Right atrium auricular region (tissue), 2 donors: ENCODE results near the gene SKI. TPM values are rescaled to one million over a fixed set of nuclear protein-coding genes. Genes with fewer than 3 reads are reported as not detected.
"Not testable (repeated sequence)": the region's sequence is repeated elsewhere in the genome, so short reads cannot be mapped to it uniquely, and the experiment has no call there.

Experiments
- DNase-seq: peaks from one replicate; pipeline ENCODE4 v3.0.0-alpha.2; 2019; ENCODE audit warnings: low spot score
- H3K27ac ChIP-seq, 2 donors: fragments of 200-600 bp; sonication (generic); 1 replicate in 1 of 2; 2 replicates in 1 of 2; pipeline ENCODE4 v1.5.1; 2016 to 2019
- H3K27me3 ChIP-seq, 2 donors: fragments of 200-600 bp; sonication (generic); one replicate each; pipeline versions ENCODE4 v1.5.1 to v1.6.0; 2017 to 2019
- H3K36me3 ChIP-seq: fragments of 200-600 bp; sonication (generic); one replicate; pipeline ENCODE4 v1.5.1; 2016
- H3K4me1 ChIP-seq, 2 donors: fragments of 200-600 bp; sonication (generic); one replicate each; pipeline versions ENCODE4 v1.5.1 to v1.6.0; 2017 to 2019
- H3K4me3 ChIP-seq, 2 donors: fragments of 200-600 bp; sonication (generic); 1 replicate in 1 of 2; 2 replicates in 1 of 2; pipeline ENCODE4 v1.5.1; 2017 to 2019; ENCODE audit warnings: mild to moderate bottlenecking in 1 of 2, moderate library complexity in 1 of 2
- H3K9me3 ChIP-seq, 2 donors: fragments of 200-600 bp; sonication (generic); one replicate each; pipeline ENCODE4 v1.5.1; 2019
- total RNA-seq, 2 donors: library from RNA; depleted of rRNA; stranded (reverse); fragments of >200 nt; gene quantifications; one replicate each; pipeline ENCODE4 v1.1.0, GENCODE V29; 2016
- TF ChIP-seq, protein P1 (sequence below), 2 donors: fragments of 200-600 bp; sonication (generic); IDR thresholded peaks; one replicate each; pipeline ENCODE4 v1.5.1; 2019; ENCODE audit warnings: antibody characterized with exemption in 2 of 2

SKI gene
- total RNA-seq, 2 donors from 2014 or later, result 36.7 to 57.2 TPM

DNA sequence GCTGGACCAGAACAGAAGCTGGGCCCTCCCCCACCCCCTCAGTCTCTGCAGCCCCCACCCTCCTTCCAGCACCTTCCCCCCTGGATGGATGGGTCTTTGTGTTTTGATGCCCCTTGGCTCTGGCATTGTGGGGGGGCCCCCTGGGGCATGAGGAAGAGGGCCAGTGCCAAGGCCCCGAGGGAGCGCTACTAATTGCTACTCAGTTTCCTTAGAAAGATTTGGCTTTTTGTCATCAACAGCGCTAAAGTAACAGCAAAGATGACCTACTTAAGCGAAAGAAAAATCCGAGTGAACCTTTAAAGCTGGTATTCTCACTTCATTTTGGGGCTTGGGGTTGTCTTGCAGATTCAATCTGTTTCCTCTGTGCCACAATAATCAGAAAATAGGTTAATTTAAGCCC is 63.5 kb downstream of the SKI start:
- DNase-seq, result no peak
- H3K36me3 ChIP-seq, result no peaks in the 10 kb centered on the region
- no peaks in the 10 kb centered on the region for H3K9me3 ChIP-seq
- peaks cover 0 to 95% of the 10 kb centered on the region in 2 donors for H3K4me1 ChIP-seq
- TF ChIP-seq, protein P1, sequence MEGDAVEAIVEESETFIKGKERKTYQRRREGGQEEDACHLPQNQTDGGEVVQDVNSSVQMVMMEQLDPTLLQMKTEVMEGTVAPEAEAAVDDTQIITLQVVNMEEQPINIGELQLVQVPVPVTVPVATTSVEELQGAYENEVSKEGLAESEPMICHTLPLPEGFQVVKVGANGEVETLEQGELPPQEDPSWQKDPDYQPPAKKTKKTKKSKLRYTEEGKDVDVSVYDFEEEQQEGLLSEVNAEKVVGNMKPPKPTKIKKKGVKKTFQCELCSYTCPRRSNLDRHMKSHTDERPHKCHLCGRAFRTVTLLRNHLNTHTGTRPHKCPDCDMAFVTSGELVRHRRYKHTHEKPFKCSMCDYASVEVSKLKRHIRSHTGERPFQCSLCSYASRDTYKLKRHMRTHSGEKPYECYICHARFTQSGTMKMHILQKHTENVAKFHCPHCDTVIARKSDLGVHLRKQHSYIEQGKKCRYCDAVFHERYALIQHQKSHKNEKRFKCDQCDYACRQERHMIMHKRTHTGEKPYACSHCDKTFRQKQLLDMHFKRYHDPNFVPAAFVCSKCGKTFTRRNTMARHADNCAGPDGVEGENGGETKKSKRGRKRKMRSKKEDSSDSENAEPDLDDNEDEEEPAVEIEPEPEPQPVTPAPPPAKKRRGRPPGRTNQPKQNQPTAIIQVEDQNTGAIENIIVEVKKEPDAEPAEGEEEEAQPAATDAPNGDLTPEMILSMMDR (IDR thresholded peaks at IDR 0.05), result no peak
- H3K27me3 ChIP-seq, result no peaks in the 10 kb centered on the region
- peak overlapping the region; percentile 69 to 75 for H3K27ac ChIP-seq
- H3K4me3 ChIP-seq, result peak overlapping the region in 1 of 2 donors; percentile 37

DNA sequence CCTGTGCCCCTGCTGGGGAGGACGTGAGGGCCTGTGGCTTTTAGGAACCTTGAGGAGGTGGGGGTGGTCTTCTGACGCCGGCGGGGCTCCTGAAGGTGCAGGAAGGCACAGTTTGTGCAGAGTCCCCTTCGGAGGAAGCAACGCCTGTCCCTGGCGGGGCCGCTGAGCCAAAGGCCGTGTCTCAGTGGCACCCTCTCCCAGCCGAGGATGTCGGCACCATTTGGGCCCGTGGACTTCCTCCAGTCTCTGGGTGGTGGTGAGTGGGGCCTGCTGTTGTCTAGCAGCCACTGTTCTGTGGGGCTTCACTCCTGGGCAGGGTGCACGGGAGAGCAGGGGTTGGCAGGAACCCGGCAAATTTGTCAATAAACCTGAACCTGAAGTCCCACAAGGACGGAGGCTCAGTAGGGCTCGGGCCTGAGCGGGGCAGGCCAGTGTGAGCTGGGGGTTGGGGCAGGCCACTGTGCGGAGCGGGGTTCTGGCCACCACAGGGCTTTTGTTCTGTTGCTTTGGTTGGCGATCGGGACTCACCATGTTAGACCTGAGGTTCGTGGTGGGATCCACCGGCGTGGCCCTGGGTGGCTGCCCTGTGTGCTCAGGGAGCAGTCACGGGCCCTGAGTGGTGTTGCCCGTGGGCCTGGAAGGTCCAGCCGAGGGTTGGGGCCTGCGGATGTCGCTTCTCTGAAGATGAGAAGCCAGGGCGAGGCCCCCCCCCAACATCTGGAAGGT is 64.8 kb downstream of the SKI start:
- peaks cover 0 to 96% of the 10 kb centered on the region in 2 donors for H3K4me1 ChIP-seq
- H3K27ac ChIP-seq, result peak overlapping the region in 1 of 2 donors; percentile 20
- no peaks in the 10 kb centered on the region for H3K9me3 ChIP-seq
- TF ChIP-seq, protein P1 (IDR thresholded peaks at IDR 0.05), result no peak
- no peak for DNase-seq
- no peaks in the 10 kb centered on the region for H3K27me3 ChIP-seq
- no peaks in the 10 kb centered on the region for H3K36me3 ChIP-seq
- no peak overlapping the region for H3K4me3 ChIP-seq

DNA sequence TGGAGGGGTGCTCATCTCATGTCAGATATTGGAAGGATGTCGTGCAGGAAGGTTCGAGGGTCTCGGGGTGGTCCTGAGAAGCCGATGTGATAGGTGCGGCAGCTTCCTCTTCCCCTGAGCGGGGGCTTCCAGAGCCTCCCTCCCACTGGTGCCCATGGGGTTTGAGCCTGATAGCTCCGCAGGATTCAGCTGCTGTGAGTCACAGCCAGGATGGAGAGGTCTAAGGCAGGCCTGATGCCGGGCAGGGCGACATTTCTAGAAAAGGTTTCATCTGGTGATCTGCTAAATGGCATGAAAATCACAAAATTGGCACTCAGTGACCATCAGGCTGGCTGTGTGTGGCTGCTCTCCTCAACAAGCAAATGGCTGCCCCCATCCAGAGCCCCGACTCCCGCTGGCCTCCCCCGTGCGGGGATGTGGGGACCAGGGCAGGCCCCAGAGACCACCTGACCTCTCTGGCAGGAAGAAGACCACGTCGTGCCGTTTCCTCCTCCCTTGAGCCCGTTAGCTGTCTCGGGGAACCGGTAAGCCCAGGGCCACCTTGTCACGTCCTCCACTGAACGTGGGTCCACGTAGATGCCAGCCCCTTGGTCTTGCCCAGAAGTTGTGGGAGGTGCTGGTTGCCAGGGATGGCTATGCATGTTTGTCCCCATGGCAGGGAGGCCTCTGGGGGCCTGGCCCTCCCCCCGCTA is 66.1 kb downstream of the SKI start:
- Histone ChIP-seq H3K36me3 (no peaks in the 10 kb centered on the region), H3K4me1 (peaks cover 0 to 96% of the 10 kb centered on the region in 2 donors), H3K27me3 (no peaks in the 10 kb centered on the region), H3K27ac (peak overlapping the region; percentile 34 to 46), H3K4me3 (no peak overlapping the region), H3K9me3 (no peaks in the 10 kb centered on the region)
- TF ChIP-seq, protein P1 (IDR thresholded peaks at IDR 0.05), result no peak
- DNase-seq, result no peak

DNA sequence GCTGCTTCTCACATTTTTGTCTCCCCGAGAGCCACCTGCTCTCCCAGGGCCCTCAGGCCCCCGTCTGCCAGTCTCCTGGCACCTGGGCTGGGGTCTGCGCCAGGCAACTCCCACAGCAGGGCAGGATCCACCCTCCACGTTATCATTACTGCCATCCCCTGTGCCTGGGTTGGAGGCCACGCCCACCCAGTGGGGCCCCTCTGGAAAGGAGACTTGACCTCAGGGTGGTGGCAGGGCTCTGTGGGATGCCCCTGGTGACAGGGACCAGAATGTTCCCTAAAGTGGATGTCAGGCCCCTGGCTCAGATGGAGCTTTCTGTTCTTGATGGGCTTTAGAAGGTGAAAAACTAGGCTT is 66.6 kb downstream of the SKI start:
- TF ChIP-seq, protein P1 (IDR thresholded peaks at IDR 0.05), result no peak
- H3K36me3 ChIP-seq, result no peaks in the 10 kb centered on the region
- DNase-seq, result no peak
- H3K4me3 ChIP-seq, result no peak overlapping the region
- peaks cover 0 to 96% of the 10 kb centered on the region in 2 donors for H3K4me1 ChIP-seq
- H3K27me3 ChIP-seq, result no peaks in the 10 kb centered on the region
- no peaks in the 10 kb centered on the region for H3K9me3 ChIP-seq
- H3K27ac ChIP-seq, result peak overlapping the region; percentile 34 to 46

DNA sequence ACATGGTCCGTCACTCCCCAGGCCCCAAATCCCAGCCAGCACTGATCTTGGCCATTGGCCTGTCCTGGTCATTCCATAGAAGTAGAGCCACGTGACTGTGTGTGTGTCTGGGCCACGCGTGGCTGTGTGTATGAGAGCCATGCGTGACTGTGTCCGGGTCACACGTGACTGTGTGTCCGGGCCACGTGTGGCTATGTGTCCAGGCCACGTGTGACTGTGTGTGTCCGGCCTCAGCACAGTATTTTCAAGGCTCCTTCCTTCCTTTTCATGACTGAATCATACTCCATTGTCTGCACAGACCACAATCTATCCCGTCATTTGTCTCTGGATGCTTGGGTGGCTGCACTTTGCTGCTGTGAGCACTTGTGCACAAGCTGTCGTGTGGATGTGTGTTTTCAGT is 67.4 kb downstream of the SKI start:
- Histone ChIP-seq H3K27ac (peak overlapping the region in 1 of 2 donors; percentile 46), H3K9me3 (no peaks in the 10 kb centered on the region), H3K27me3 (no peaks in the 10 kb centered on the region), H3K36me3 (no peaks in the 10 kb centered on the region), H3K4me3 (no peak overlapping the region), H3K4me1 (peaks cover 0 to 96% of the 10 kb centered on the region in 2 donors)
- DNase-seq, result no peak
- TF ChIP-seq, protein P1 (IDR thresholded peaks at IDR 0.05), result no peak

DNA sequence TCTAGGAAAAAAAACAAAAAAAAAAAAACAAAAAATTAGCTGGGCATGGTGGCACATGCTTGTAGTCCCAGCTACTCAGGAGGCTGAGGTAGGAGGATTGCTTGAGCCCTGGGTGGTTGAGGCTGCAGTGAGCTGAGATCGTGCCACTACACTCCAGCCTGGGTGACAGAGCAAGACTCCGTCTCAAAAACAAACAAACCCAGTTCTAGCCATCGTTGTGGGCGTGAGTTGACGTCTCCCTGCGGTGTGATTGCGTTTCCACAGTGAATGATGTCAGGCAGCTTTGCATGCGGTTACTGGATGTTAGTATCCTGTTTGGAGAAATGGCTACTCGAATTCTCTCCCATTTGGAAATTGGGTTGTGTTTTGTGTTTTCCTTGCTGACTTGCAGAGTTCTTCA is 68.1 kb downstream of the SKI start:
- not testable (repeated sequence) for H3K4me3 ChIP-seq, DNase-seq, H3K27me3 ChIP-seq, H3K27ac ChIP-seq, H3K9me3 ChIP-seq, H3K36me3 ChIP-seq
- peaks cover 0 to 96% of the 10 kb centered on the region in 2 donors for H3K4me1 ChIP-seq
